ENCODE data around the gene VPS13A. TPM values are rescaled to one million over a fixed set of nuclear protein-coding genes. Genes with fewer than 3 reads are reported as not detected.

VPS13A gene
- total RNA-seq = 11.7 and 11.9 TPM in 2 replicates

DNA sequence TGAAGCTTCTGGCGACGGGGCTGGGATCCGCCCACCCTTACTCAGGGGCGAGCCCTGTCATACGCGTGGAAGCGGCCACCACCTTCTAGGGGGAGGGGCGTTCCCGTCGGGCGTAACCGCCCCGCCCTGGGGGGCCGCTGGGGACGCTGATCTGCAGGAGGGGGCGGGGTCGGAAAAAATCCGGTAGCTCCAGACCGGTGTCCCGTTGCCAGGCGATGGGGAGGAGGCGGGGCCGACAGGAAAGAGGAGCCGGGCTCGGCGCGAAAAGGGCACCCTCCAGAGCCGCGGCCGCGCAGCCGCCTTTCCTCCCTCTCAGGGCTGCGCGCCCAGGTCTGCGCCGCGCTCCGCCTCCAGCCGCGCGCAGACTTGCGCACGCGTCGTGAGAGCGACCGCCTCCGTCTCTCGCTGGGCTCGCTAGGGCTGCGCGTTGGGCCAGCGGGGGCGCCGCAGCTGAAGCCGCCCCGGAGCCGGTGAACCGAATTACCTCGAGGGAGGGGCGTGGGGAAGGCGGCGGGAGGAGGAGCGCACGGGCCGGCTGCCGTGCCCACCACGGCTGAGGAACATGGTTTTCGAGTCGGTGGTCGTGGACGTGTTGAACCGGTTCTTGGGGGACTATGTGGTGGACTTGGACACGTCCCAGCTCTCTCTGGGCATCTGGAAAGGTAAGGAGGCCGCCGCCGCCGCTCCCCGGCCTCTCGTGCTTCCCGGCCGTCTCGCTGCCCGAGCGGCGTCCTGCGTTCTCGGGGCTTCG lies at the start of gene VPS13A:
Gene VPS13A (plus strand): TSS at position 392 of the 751 bp plus-strand sequence. CDS start 171 bp downstream, at position 563.

Other genes starting within 250 kb of the VPS13A start
- gene FOXB2, start 157.9 kb upstream of the VPS13A start, total RNA-seq = not detected in 2 replicates

Data from cardiac atrium fibroblast (primary cell).